Neural crest cell (in vitro differentiated cells): ENCODE measurements around the gene TSPAN11. TPM values are rescaled to one million over a fixed set of nuclear protein-coding genes. Genes with fewer than 3 reads are reported as not detected.

Experiments used
- DNase-seq: peaks from one replicate; pipeline ENCODE4 v3.0.0; 2021; ENCODE audit warnings: low read depth, mixed read lengths, low spot score
- H3K27ac Mint-ChIP-seq: one replicate; pipeline ENCODE4 v1.8.0; 2021; ENCODE audit warnings: mild to moderate bottlenecking, mixed read lengths; ENCODE audit not compliant: unreplicated experiment
- H3K27me3 Mint-ChIP-seq: 2 replicates; pipeline ENCODE4 v1.8.0; 2021; ENCODE audit warnings: low read depth, mild to moderate bottlenecking, mixed read lengths
- H3K36me3 Mint-ChIP-seq: 2 replicates; pipeline ENCODE4 v1.8.0; 2021; ENCODE audit warnings: low read depth, mild to moderate bottlenecking, mixed read lengths
- H3K4me1 Mint-ChIP-seq: 2 replicates; pipeline ENCODE4 v1.8.0; 2021; ENCODE audit warnings: mixed read lengths
- H3K4me3 Mint-ChIP-seq: one replicate; pipeline ENCODE4 v1.8.0; 2021; ENCODE audit warnings: mild to moderate bottlenecking, mixed read lengths
- H3K9me3 Mint-ChIP-seq: 2 replicates; pipeline ENCODE4 v1.8.0; 2021; ENCODE audit warnings: mixed read lengths
- total RNA-seq: library from RNA; stranded (reverse); gene quantifications from 2 replicates; pipeline ENCODE4 v1.2.1, GENCODE V29; 2021
- TF ChIP-seq, protein P1 (sequence below): fragments of 200-600 bp; sonication (generic); conservative IDR thresholded peaks from 2 replicates; pipeline ENCODE4 v1.5.0; 2021; ENCODE audit warnings: antibody characterized with exemption, mild to moderate bottlenecking

TSPAN11 gene
- total RNA-seq, 1 donor from 2014 or later, result 21.4 TPM

- TF ChIP-seq, protein P1, sequence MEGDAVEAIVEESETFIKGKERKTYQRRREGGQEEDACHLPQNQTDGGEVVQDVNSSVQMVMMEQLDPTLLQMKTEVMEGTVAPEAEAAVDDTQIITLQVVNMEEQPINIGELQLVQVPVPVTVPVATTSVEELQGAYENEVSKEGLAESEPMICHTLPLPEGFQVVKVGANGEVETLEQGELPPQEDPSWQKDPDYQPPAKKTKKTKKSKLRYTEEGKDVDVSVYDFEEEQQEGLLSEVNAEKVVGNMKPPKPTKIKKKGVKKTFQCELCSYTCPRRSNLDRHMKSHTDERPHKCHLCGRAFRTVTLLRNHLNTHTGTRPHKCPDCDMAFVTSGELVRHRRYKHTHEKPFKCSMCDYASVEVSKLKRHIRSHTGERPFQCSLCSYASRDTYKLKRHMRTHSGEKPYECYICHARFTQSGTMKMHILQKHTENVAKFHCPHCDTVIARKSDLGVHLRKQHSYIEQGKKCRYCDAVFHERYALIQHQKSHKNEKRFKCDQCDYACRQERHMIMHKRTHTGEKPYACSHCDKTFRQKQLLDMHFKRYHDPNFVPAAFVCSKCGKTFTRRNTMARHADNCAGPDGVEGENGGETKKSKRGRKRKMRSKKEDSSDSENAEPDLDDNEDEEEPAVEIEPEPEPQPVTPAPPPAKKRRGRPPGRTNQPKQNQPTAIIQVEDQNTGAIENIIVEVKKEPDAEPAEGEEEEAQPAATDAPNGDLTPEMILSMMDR, result no peak
- Mint-ChIP-seq H3K4me1 (peaks cover 20% of the 10 kb centered on the region), H3K36me3 (peaks cover 18% of the 10 kb centered on the region), H3K27ac (no peak overlapping the region), H3K27me3 (no peaks in the 10 kb centered on the region), H3K9me3 (peaks cover 11% of the 10 kb centered on the region), H3K4me3 (no peak overlapping the region)
- no peak for DNase-seq
Observed at GRCh38 chr12:30952015-30952414, 25.5 kb downstream of the TSPAN11 start.

DNA sequence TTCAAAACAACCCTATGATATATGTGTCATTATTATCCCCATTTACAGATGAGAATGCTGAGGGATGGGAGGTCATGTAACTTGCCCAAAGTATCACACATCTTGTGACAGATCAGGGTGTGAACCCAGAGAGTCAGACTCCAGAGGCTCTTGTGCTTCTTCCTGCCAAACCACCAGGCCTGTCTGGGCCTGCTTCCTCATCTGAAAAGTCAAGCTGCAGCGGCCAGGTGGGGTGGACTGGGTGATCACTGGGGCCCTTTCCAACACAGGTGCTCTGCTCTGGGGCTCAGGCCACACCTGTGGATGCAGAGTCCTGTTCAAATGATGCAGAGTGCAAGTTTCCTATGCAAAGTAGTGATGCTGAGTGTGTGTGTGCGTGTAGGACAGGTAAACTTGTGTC, 26.7 kb downstream of the TSPAN11 start:
- H3K4me3 Mint-ChIP-seq, result no peak overlapping the region
- no peaks in the 10 kb centered on the region for H3K27me3 Mint-ChIP-seq
- H3K9me3 Mint-ChIP-seq, result peaks cover 5% of the 10 kb centered on the region
- H3K36me3 Mint-ChIP-seq, result peaks cover 14% of the 10 kb centered on the region
- TF ChIP-seq, protein P1, result no peak
- no peak for DNase-seq
- peaks cover 20% of the 10 kb centered on the region for H3K4me1 Mint-ChIP-seq
- H3K27ac Mint-ChIP-seq, result peak overlapping the region; percentile 68

DNA sequence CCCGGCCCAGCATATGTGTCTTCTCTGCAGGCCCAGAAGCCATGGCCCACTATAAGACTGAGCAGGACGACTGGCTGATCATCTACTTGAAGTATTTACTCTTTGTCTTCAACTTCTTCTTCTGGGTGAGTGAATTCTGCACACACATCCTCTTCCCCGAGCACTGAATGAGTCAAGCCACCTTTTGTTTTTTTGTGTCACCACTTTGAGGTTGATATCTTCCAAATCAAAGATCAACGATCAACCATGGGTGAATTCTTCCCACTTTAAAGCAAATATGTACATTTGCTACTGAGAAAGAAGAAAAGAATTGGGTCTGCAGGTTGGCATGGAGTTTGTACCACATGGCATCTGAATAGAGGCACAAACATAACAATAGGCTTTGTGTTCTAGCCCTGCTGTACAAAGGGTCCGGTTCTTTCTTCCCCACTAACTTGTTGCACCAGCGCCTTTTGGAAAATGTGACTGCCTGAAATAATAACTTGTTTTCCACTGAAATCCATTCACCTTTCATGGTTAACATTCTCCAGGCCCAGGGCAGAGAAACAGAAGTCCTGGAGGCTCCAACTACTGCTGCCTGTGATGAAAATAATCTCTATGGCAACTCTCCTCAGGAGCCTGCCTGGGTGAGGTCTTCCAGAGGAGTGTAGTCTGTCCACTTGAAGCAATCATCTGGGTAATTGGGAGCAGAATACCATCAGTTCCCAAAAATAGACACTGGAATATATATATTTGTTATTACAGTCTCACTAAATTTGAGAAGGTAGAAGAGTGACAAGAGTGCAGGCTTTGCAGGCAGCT, 27.6 kb downstream of the TSPAN11 start:
- Mint-ChIP-seq H3K4me3 (no peak overlapping the region), H3K9me3 (peaks cover 5% of the 10 kb centered on the region), H3K27ac (peak overlapping the region; percentile 44), H3K36me3 (peaks cover 9% of the 10 kb centered on the region), H3K4me1 (peaks cover 13% of the 10 kb centered on the region), H3K27me3 (no peaks in the 10 kb centered on the region)
- DNase-seq, result no peak
- TF ChIP-seq, protein P1, result no peak

GRCh38 chr12:30955214-30955613, 28.7 kb downstream of the TSPAN11 start:
- H3K27ac Mint-ChIP-seq, result no peak overlapping the region
- peaks cover 8% of the 10 kb centered on the region for H3K36me3 Mint-ChIP-seq
- no peak for DNase-seq
- no peaks in the 10 kb centered on the region for H3K27me3 Mint-ChIP-seq
- TF ChIP-seq, protein P1, result no peak
- H3K9me3 Mint-ChIP-seq, result peaks cover 5% of the 10 kb centered on the region
- no peak overlapping the region for H3K4me3 Mint-ChIP-seq
- H3K4me1 Mint-ChIP-seq, result peaks cover 9% of the 10 kb centered on the region

GRCh38 chr12:30959110-30959710, 32.7 kb downstream of the TSPAN11 start:
- TF ChIP-seq, protein P1, result no peak
- no peak for DNase-seq
- H3K4me1 Mint-ChIP-seq, result no peaks in the 10 kb centered on the region
- H3K27me3 Mint-ChIP-seq, result no peaks in the 10 kb centered on the region
- H3K27ac Mint-ChIP-seq, result peak overlapping the region; percentile 16
- H3K36me3 Mint-ChIP-seq, result peaks cover 8% of the 10 kb centered on the region
- peaks cover 5% of the 10 kb centered on the region for H3K9me3 Mint-ChIP-seq
- H3K4me3 Mint-ChIP-seq, result no peak overlapping the region
